WERI-Rb-1 (cell line): ENCODE results near the gene HERC4.

Experiments used
- DNase-seq: peaks from one replicate; pipeline ENCODE4 v3.0.0-alpha.2; 2020
- H3K27ac ChIP-seq: fragments of 250-450 bp; sonication (Bioruptor Pico); 2 replicates; pipeline ENCODE4 v1.5.1; 2020; ENCODE audit warnings: mild to moderate bottlenecking, moderate library complexity
- H3K27me3 ChIP-seq: fragments of 250-450 bp; sonication (Bioruptor Pico); 2 replicates; pipeline ENCODE4 v1.5.1; 2021; ENCODE audit warnings: mild to moderate bottlenecking, low read depth, moderate library complexity; ENCODE audit not compliant: insufficient read depth, severe bottlenecking
- H3K36me3 ChIP-seq: fragments of 250-450 bp; sonication (Bioruptor Pico); 2 replicates; pipeline ENCODE4 v1.5.1; 2020; ENCODE audit warnings: mild to moderate bottlenecking, moderate library complexity
- H3K4me3 ChIP-seq: 2 replicates; pipeline ENCODE4 v1.5.1; 2011; ENCODE audit warnings: low read depth, mild to moderate bottlenecking, control low read depth, low read length
- H3K9me3 ChIP-seq: fragments of 250-450 bp; sonication (Bioruptor Pico); 2 replicates; pipeline ENCODE4 v1.5.1; 2021; ENCODE audit warnings: mild to moderate bottlenecking, moderate library complexity; ENCODE audit not compliant: severe bottlenecking
- TF ChIP-seq, protein P1 (sequence below): IDR thresholded peaks from 2 replicates; pipeline ENCODE4 v1.5.1; 2011; ENCODE audit warnings: low read depth, mild to moderate bottlenecking, control low read depth, inconsistent platforms, low read length

Gene HERC4

DNA sequence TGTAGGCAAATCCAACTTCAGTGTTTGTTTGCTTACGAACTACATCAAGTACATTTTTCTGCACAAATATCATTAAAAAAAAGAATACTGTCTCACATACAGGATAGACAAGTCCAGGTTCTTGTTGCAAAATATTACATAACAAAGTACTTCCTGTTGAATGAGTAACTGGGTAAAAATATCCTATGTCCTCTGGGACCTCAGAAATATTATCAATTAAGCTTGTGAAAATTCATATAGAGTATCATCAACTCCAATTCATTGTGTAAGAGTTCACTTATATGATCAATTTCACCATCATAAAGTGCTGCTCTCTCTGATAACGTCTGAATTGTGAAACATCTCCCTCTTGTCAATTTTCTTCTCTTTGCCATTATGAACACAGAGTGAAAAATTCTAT is 22.6 kb downstream of the HERC4 start:
- Histone ChIP-seq H3K27me3 (no peaks in the 10 kb centered on the region), H3K9me3 (no peaks in the 10 kb centered on the region), H3K36me3 (no peaks in the 10 kb centered on the region), H3K27ac (no peak overlapping the region), H3K4me3 (no peak overlapping the region)
- no peak for DNase-seq
- TF ChIP-seq, protein P1, sequence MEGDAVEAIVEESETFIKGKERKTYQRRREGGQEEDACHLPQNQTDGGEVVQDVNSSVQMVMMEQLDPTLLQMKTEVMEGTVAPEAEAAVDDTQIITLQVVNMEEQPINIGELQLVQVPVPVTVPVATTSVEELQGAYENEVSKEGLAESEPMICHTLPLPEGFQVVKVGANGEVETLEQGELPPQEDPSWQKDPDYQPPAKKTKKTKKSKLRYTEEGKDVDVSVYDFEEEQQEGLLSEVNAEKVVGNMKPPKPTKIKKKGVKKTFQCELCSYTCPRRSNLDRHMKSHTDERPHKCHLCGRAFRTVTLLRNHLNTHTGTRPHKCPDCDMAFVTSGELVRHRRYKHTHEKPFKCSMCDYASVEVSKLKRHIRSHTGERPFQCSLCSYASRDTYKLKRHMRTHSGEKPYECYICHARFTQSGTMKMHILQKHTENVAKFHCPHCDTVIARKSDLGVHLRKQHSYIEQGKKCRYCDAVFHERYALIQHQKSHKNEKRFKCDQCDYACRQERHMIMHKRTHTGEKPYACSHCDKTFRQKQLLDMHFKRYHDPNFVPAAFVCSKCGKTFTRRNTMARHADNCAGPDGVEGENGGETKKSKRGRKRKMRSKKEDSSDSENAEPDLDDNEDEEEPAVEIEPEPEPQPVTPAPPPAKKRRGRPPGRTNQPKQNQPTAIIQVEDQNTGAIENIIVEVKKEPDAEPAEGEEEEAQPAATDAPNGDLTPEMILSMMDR, result no peak

DNA sequence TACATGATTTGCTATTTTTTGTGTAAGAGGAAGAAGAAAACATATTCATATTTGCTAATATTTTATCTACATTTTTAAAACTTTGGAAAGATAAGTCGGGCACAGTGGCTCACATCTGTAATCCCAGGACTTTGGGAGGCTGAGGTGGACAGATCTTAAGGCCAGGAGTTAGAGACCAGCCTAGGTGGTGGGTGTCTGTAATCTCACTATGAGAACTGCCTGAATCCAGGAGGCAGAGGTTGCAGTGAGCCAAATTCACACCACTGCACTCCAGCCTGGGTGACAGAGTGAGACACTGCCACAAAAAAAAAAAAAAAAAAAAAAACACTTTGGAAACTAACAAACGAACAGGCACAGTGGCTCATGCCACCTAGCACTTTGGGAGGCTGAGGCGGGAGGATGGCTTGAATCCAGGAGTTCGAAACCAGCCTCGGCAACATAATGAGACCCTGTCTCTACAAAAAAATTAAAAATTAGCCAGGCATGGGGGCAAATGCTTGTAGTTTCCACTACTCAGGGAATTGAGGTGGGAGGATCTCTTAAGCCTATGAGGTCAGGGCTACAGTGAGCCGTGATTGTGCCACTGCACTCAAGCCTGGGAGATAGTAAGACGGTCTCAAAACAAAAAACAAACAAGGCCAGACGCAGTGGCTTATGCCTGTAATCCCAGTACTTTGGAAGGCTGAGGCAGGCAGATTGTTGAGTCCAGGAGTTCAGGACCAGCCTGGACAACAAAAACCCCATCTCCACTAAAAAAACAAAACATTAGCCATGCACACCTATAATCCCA is 25.6 kb downstream of the HERC4 start:
- Histone ChIP-seq H3K27me3 (no peaks in the 10 kb centered on the region), H3K9me3 (no peaks in the 10 kb centered on the region), H3K27ac (no peak overlapping the region), H3K36me3 (no peaks in the 10 kb centered on the region), H3K4me3 (no peak overlapping the region)
- peak; percentile 20 for DNase-seq
- TF ChIP-seq, protein P1, result no peak

DNA sequence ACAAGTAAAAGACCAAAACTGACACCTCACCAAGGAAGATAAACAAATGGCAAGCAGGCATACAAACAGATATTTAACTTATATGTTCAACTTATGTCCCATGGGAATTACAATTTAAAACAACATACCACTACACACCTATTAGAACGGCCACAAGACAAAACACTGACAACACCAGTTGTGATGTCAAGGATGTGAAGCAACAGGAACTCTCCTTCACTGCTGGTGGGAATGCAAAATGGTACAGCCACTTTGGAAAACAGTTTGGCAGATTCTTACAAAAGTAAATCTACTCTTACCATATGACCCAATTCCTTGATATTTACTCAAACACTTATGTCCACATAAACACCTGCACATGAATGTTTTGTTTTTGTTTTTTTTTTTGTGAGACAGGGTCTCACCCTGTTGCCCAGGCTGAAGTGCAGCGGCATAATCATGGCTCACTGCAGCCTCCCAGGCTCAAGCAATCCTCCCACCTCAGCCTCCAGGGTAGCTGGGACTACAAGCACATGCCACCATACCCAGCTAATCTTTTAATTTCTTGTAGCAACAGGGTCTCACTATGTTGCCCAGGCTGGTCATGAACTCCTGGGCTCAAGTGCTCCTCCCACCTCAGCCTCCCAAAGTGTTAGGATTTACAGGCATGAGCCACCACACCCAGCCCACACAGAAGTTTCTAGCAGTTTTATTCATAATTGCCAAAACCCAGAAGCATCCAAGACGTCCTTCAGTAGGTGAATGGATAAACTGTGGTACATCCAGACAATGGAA is 27.3 kb downstream of the HERC4 start:
- DNase-seq, result no peak
- H3K36me3 ChIP-seq, result no peaks in the 10 kb centered on the region
- no peaks in the 10 kb centered on the region for H3K9me3 ChIP-seq
- H3K27ac ChIP-seq, result no peak overlapping the region
- TF ChIP-seq, protein P1, result no peak
- no peaks in the 10 kb centered on the region for H3K27me3 ChIP-seq
- no peak overlapping the region for H3K4me3 ChIP-seq

DNA sequence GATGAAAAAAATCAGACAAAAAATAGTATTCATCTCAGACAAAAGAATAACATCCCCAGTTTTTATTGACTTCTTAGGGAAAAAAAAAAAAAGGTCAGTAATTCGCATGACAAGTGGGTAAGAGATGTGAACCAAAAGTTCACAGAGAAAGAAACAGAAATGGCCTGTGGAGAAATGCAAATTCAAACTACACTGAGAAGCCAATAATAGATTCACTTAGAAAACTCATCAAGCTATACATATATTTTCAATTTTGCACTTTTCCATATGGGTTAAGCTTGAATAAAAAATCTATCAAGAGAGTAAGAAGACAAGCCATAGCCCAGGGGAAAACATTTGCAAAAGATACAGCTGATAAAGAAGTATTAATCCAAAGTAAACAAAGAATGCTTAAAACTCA is 28.0 kb downstream of the HERC4 start:
- Histone ChIP-seq H3K27me3 (no peaks in the 10 kb centered on the region), H3K4me3 (no peak overlapping the region), H3K27ac (no peak overlapping the region), H3K36me3 (no peaks in the 10 kb centered on the region), H3K9me3 (no peaks in the 10 kb centered on the region)
- no peak for DNase-seq
- TF ChIP-seq, protein P1, result no peak

DNA sequence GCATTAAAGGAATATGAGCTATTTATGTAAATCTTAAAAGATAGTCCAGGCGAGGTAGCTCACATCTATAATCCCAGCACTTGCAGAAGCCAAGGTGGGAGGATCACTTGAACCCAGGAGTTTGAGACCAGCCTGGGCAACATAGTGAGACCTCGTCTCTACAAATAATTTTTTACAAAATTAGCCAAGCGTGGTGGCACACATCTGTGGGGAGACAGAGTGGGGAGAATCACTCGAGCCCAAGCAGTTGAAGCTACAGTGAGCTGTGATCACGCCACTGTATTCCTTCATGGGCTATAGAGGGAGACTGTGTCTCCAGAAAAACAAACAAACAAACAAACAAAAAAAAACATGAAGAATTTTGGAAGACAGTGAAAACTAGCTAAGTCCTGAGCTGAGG is 28.4 kb downstream of the HERC4 start:
- Histone ChIP-seq H3K27me3 (no peaks in the 10 kb centered on the region), H3K36me3 (no peaks in the 10 kb centered on the region), H3K27ac (no peak overlapping the region), H3K4me3 (no peak overlapping the region), H3K9me3 (no peaks in the 10 kb centered on the region)
- TF ChIP-seq, protein P1, result no peak
- DNase-seq, result no peak
